IMR-90 (cell line): ENCODE results near the gene CLEC16A. TPM values are rescaled to one million over a fixed set of nuclear protein-coding genes. Genes with fewer than 3 reads are reported as not detected.

ENCODE experiments used
- ATAC-seq: fragments of 200-7000 bp; cut with Tn5 transposase; 2 replicates; pipeline ENCODE4 v1.9.1; 2020; ENCODE audit warnings: low read depth, mild to moderate bottlenecking, moderate library complexity
- BruUV-seq: library from RNA; stranded (reverse); fragments of 400-500 nt; replicated peaks from 2 replicates; lab custom pipeline; 2021; lab: Mats Ljungman, UMichigan
- CTCF ChIA-PET: fragments of 300-600 bp; formaldehyde crosslinking; extraction: SDS; loops from one replicate; lab custom pipeline; 2021; ENCODE audit warnings: antibody characterized with exemption; lab: Yijun Ruan, JAX
- POLR2A ChIA-PET: fragments of 300-600 bp; sonication (Branson Sonifier 250); formaldehyde crosslinking; loops from one replicate; lab custom pipeline; 2022; ENCODE audit warnings: antibody characterized with exemption; ENCODE audit not compliant: unreplicated experiment; lab: Charles Lee
- DNase-seq: peaks from one replicate; pipeline ENCODE4 v3.0.0; 2013
- H2AFZ ChIP-seq: replicated peaks from 2 replicates; pipeline ENCODE3; 2013; ENCODE audit warnings: low read length, mild to moderate bottlenecking; ENCODE audit not compliant: poor library complexity
- H2AK5ac ChIP-seq: 2 replicates; pipeline ENCODE4 v1.6.1; 2013; ENCODE audit warnings: low read depth, low read length, inconsistent platforms
- H2AK9ac ChIP-seq: replicated peaks from 2 replicates; pipeline ENCODE3; 2013; ENCODE audit warnings: mild to moderate bottlenecking, low read depth, low read length, moderate library complexity; ENCODE audit not compliant: poor library complexity
- H2BK120ac ChIP-seq: 2 replicates; pipeline ENCODE4 v1.6.1; 2013; ENCODE audit warnings: low read depth, low read length, inconsistent platforms
- H2BK15ac ChIP-seq: 3 replicates; pipeline ENCODE4 v1.6.1; 2013; ENCODE audit warnings: low read depth, low read length, inconsistent platforms
- H2BK20ac ChIP-seq: 2 replicates; pipeline ENCODE4 v1.6.1; 2013; ENCODE audit warnings: low read depth, mild to moderate bottlenecking, inconsistent platforms, low read length, moderate library complexity
- H2BK5ac ChIP-seq: 2 replicates; pipeline ENCODE4 v1.6.1; 2013; ENCODE audit warnings: mild to moderate bottlenecking, low read depth, low read length, inconsistent platforms; ENCODE audit not compliant: poor library complexity, severe bottlenecking
- H3K14ac ChIP-seq: replicated peaks from 2 replicates; pipeline ENCODE4 v1.6.1; 2013; ENCODE audit warnings: low read depth, low read length, inconsistent platforms
- H3K18ac ChIP-seq: 2 replicates; pipeline ENCODE4 v1.6.1; 2013; ENCODE audit warnings: low read depth, low read length, control low read depth
- H3K23ac ChIP-seq: 2 replicates; pipeline ENCODE4 v1.6.1; 2013; ENCODE audit warnings: low read depth, low read length, inconsistent platforms
- H3K27ac ChIP-seq: 2 replicates; pipeline ENCODE4 v1.5.1; 2013; ENCODE audit warnings: mild to moderate bottlenecking, control low read depth, low read length; ENCODE audit not compliant: insufficient read depth
- H3K27me3 ChIP-seq: 2 replicates; pipeline ENCODE4 v1.6.1; 2013; ENCODE audit warnings: low read length; ENCODE audit not compliant: control insufficient read depth, insufficient read depth
- H3K36me3 ChIP-seq: 2 replicates; pipeline ENCODE4 v1.6.1; 2013; ENCODE audit warnings: low read length, mixed read lengths; ENCODE audit not compliant: control insufficient read depth, insufficient read depth
- H3K4ac ChIP-seq: 2 replicates; pipeline ENCODE4 v1.6.1; 2013; ENCODE audit warnings: low read depth, low read length, inconsistent platforms
- H3K4me1 ChIP-seq: 2 replicates; pipeline ENCODE4 v1.6.1; 2013; ENCODE audit warnings: low read length, mixed read lengths; ENCODE audit not compliant: control insufficient read depth, insufficient read depth
- H3K4me2 ChIP-seq: 2 replicates; pipeline ENCODE4 v1.6.1; 2013; ENCODE audit warnings: low read depth, mild to moderate bottlenecking, control low read depth, low read length, moderate library complexity
- H3K4me3 ChIP-seq: 2 replicates; pipeline ENCODE4 v1.5.1; 2013; ENCODE audit warnings: low read depth, mild to moderate bottlenecking, control low read depth, low read length, moderate library complexity; ENCODE audit not compliant: insufficient read depth
- H3K56ac ChIP-seq: 2 replicates; pipeline ENCODE4 v1.6.1; 2013; ENCODE audit warnings: low read length, inconsistent platforms; ENCODE audit not compliant: insufficient read depth; ENCODE audit errors: extremely low read depth
- H3K79me1 ChIP-seq, 2 experiments: 2 replicates each; pipeline ENCODE4 v1.6.1; 2013; ENCODE audit warnings: low read length in 2 of 2, inconsistent platforms in 1 of 2, low read depth in 1 of 2
- H3K9ac ChIP-seq: 2 replicates; pipeline ENCODE4 v1.6.1; 2013; ENCODE audit warnings: low read depth, low read length, control low read depth
- H3K9me1 ChIP-seq: 2 replicates; pipeline ENCODE4 v1.6.1; 2013; ENCODE audit warnings: low read length, inconsistent platforms; ENCODE audit not compliant: insufficient read depth
- H3K9me3 ChIP-seq: 2 replicates; pipeline ENCODE4 v1.6.1; 2013; ENCODE audit warnings: low read length; ENCODE audit not compliant: control insufficient read depth, insufficient read depth
- H4K20me1 ChIP-seq: 2 replicates; pipeline ENCODE4 v1.6.1; 2013; ENCODE audit warnings: low read length, inconsistent platforms; ENCODE audit not compliant: insufficient read depth
- H4K5ac ChIP-seq: 2 replicates; pipeline ENCODE4 v1.6.1; 2013; ENCODE audit warnings: mild to moderate bottlenecking, low read depth, low read length, control low read depth
- H4K8ac ChIP-seq, 2 experiments: 2 replicates each; pipeline ENCODE4 v1.6.1; 2013; ENCODE audit warnings: low read depth in 2 of 2, low read length in 2 of 2, control low read depth in 1 of 2, inconsistent platforms in 1 of 2
- H4K91ac ChIP-seq: 2 replicates; pipeline ENCODE4 v1.6.1; 2013; ENCODE audit warnings: low read depth, low read length, inconsistent platforms; ENCODE audit not compliant: insufficient read depth
- FOS ChIP-seq: fragments of 150-350 bp; IDR thresholded peaks from 2 replicates; pipeline ENCODE4 v1.6.1; 2016; ENCODE audit warnings: low read depth, low read length
- RAD21 ChIP-seq: IDR thresholded peaks from 2 replicates; pipeline ENCODE4 v1.6.1; 2012; ENCODE audit warnings: low read length, improper control_type of control experiment
- WGBS, 2 experiments: methylation state at CpG; one replicate each; pipeline versions ENCODE4 v1.1.5 to v1.1.7; 2013; ENCODE audit warnings: missing lambda C conversion rate in 2 of 2; ENCODE audit not compliant: insufficient read length in 1 of 2; ENCODE audit errors: extremely low coverage in 2 of 2; 5-methylcytosine and 5-hydroxymethylcytosine counted together
- dilution Hi-C: fragments of 300-500 bp; cut with HindIII; formaldehyde crosslinking; loops from one replicate; pipeline ENCODE4 v1.14.3; 2018; ENCODE audit warnings: low sequenced_read_pairs; ENCODE audit not compliant: unreplicated experiment
- in situ Hi-C: fragments of 300-500 bp; cut with MboI; formaldehyde crosslinking; loops from 3 replicates; pipeline ENCODE4 v1.14.3; 2019; ENCODE audit warnings: low sequenced_read_pairs, inconsistent platforms, mixed read lengths
- intact Hi-C: fragments of 100-400 bp; cut with micrococcal nuclease; formaldehyde crosslinking; loops from 2 replicates; pipeline ENCODE4 v1.10.0; 2022
- polyA plus RNA-seq, 3 experiments: library from polyadenylated mRNA; depleted of rRNA; stranded (reverse); fragments of >200 nt; gene quantifications; 2 replicates each; pipeline ENCODE4 v1.2.3, GENCODE V29; 2012; ENCODE audit warnings: low replicate concordance in 1 of 3
- total RNA-seq: library from RNA; depleted of rRNA; stranded (reverse); fragments of >200 nt; gene quantifications from 2 replicates; pipeline ENCODE4 v1.2.3, GENCODE V29; 2012

CLEC16A gene
- total and polyA plus RNA-seq, 2 of the 4 experiments (the other 2 are of a cell fraction): 15.9 to 16.5 TPM

- Histone ChIP-seq H3K4me3 (no peak overlapping the region), H3K56ac (no peak overlapping the region), H3K9me1 (peaks cover 22% of the 10 kb centered on the region), H3K27me3 (no peaks in the 10 kb centered on the region), H3K27ac (no peak overlapping the region), H3K4ac (peak overlapping the region; percentile 47; the same call in 1 of the 2 replicates), H2BK5ac (no peak overlapping the region), H3K9ac (no peak overlapping the region), H2BK15ac (peak overlapping the region; percentile 27; the same call in 1 of the 3 replicates), H2BK120ac (peak overlapping the region; percentile 22; the same call in 1 of the 2 replicates), H3K4me1 (peaks cover 32% of the 10 kb centered on the region), H3K36me3 (0 out of 2 replicates have a peak, but pooled peaks cover 2% of the 10 kb centered on the region), H2AK5ac (peak overlapping the region; percentile 56), H3K4me2 (no peak overlapping the region), H3K14ac (peak overlapping the region; percentile 31; the same call in 1 of the 2 replicates), H4K20me1 (no peaks in the 10 kb centered on the region), H4K8ac (peak overlapping the region in 1 of 2 experiments; percentile 14; a peak in 1 of 4 replicates), H3K79me1 (peaks cover 0 to 14% of the 10 kb centered on the region in 2 experiments; a peak in 2 of 4 replicates), H4K5ac (no peak overlapping the region), H3K18ac (peak overlapping the region; percentile 33; the same call in 1 of the 2 replicates), H3K9me3 (peaks cover 3% of the 10 kb centered on the region), H3K23ac (no peak overlapping the region; the same call in 1 of the 2 replicates), H2AFZ (no peak overlapping the region), H2AK9ac (no peak overlapping the region), H2BK20ac (peak overlapping the region; percentile 43), H4K91ac (peak overlapping the region; percentile 43; the same call in 1 of the 2 replicates)
- in situ Hi-C loops: no loop called here
- ChIA-PET POLR2A (no interaction called here), CTCF (no interaction called here)
- WGBS, 2 experiments: 73% methylated on average over 2 of the region's 4 CpGs; no CpG with 5 or more reads in 1 of the 2 experiments
- dilution Hi-C loops: no loop called here
- intact Hi-C loops: no loop called here
- BruUV-seq: no TSS peak
- DNase-seq: no peak
- TF ChIP-seq FOS (no peak), RAD21 (no peak)
- no peak for ATAC-seq
Observed at GRCh38 chr16:11112723-11113348, 168.5 kb downstream of the CLEC16A start.
